Measurements from ENCODE around the gene ENAH.

ENAH gene

GRCh38 chr1:225486856-225487255 is 166.1 kb downstream of the ENAH start:
- no peak for DNase-seq (ENCODE audit: extremely low read depth, low read depth)
- TF ChIP-seq, protein P1, sequence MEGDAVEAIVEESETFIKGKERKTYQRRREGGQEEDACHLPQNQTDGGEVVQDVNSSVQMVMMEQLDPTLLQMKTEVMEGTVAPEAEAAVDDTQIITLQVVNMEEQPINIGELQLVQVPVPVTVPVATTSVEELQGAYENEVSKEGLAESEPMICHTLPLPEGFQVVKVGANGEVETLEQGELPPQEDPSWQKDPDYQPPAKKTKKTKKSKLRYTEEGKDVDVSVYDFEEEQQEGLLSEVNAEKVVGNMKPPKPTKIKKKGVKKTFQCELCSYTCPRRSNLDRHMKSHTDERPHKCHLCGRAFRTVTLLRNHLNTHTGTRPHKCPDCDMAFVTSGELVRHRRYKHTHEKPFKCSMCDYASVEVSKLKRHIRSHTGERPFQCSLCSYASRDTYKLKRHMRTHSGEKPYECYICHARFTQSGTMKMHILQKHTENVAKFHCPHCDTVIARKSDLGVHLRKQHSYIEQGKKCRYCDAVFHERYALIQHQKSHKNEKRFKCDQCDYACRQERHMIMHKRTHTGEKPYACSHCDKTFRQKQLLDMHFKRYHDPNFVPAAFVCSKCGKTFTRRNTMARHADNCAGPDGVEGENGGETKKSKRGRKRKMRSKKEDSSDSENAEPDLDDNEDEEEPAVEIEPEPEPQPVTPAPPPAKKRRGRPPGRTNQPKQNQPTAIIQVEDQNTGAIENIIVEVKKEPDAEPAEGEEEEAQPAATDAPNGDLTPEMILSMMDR (IDR thresholded peaks at IDR 0.05; ENCODE audit: low read depth, low read length) = no peak

GRCh38 chr1:225485991-225486530 is 166.9 kb downstream of the ENAH start:
- no peak for DNase-seq (ENCODE audit: extremely low read depth, low read depth)
- TF ChIP-seq, protein P1 (IDR thresholded peaks at IDR 0.05; ENCODE audit: low read depth, low read length) = no peak

DNA sequence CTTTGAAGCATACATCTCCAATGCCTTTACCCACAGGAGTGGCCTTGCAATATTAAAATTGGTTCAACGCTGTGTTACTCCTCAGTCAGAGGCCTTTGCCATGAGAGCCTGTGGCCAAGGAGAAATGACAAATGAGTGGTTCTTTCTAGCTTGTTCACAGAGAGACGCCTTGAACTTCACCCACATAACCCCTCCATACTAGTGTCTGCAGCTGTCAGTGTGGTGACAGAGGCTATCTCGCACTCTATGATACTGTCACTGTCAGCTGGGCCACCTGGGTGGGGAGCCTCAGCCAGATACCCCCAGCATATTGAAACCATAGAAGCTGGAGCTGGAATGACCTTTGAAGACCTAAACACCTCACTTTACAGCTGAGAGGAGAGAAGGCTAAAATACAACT is 167.7 kb downstream of the ENAH start:
- TF ChIP-seq, protein P1 (IDR thresholded peaks at IDR 0.05; ENCODE audit: low read depth, low read length) = no peak
- no peak for DNase-seq (ENCODE audit: extremely low read depth, low read depth)

DNA sequence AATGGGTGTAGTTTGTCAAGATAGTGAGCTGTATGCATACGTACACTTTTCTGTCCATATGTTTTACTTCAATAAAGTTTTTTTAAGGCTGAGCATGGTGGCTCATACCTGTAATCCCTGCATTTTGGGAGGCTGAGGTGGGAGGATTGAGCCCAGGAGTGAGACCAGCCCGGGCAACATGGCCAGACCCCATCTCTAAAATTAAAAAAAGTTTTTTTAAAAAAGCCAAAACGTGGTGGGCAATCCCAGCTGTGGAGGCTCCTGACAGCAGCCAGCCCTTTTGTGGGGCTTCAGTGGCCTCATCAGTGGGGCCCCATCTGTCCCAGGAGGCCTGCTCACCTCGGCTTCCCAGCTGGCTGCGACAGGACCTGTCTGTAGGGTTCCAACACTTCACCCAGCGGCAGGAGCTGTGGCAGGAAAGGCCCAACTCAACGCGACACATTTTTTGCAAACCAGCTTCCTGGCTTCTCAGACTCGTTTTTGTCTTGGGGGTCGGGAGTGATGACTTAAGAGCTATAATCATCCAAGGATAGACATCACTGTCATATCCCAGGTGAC is 168.2 kb downstream of the ENAH start:
- no peak for DNase-seq (ENCODE audit: extremely low read depth, low read depth)
- TF ChIP-seq, protein P1 (IDR thresholded peaks at IDR 0.05; ENCODE audit: low read depth, low read length) = no peak

- no peak for DNase-seq (ENCODE audit: extremely low read depth, low read depth)
- TF ChIP-seq, protein P1 (IDR thresholded peaks at IDR 0.05; ENCODE audit: low read depth, low read length) = no peak
These were observed 168.9 kb downstream of the ENAH start for GRCh38 chr1:225483818-225484656.

DNA sequence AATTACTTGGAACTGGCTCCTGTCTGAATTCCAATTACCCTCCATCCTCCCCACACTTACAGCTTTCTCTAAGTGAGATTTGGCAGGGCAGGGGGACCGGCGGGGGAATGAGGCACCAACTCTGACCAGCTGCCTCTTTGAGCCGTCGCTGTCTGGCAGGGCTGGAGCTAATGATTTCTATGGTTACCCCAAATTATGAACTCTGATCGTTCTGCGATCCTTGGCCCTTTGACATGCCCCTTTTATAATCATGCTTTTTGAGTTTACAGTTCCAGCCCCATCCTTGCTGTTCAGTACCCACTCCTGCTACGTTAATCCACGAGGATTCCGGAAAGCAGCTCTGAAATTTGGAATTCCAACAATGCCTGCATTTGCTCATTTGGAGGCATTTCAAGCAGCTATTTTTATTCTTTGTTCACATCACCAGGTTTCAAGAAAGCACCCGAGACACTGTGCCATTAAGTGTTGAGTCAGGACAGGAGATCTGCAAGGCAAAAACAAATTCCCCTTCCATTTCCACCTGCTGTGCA is 170.4 kb downstream of the ENAH start:
- DNase-seq (ENCODE audit: extremely low read depth, low read depth) = no peak
- TF ChIP-seq, protein P1 (IDR thresholded peaks at IDR 0.05; ENCODE audit: low read depth, low read length) = no peak

DNA sequence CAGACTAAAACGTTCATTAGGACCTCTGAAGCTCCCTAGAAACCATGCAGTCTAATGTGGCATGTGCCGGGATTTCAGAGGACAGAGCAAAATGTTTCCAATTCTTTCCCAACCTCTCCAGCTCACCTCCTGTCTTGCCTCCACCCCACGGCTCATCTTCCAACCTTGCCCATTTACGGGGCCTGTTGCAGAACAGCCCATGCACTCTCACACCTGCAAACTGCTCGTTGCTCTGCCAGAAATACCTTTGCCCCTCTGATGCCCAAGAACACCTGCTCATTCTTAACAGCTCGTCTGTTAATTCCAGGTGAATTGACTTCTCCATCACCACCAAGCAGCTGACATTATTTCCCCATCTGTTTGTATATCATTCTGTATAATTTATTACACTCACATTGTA is 171.2 kb downstream of the ENAH start:
- no peak for DNase-seq (ENCODE audit: extremely low read depth, low read depth)
- TF ChIP-seq, protein P1 (IDR thresholded peaks at IDR 0.05; ENCODE audit: low read depth, low read length) = no peak

Data from AG09319 (cell line).